Esophagus muscularis mucosa (tissue), 4 donors: ENCODE measurements around the gene HOXB6. TPM values are rescaled to one million over a fixed set of nuclear protein-coding genes. Genes with fewer than 3 reads are reported as not detected.

Experiments used
- DNase-seq: peaks from one replicate; pipeline ENCODE4 v3.0.0-alpha.2; 2017; ENCODE audit errors: extremely low spot score
- H3K27ac ChIP-seq, 4 donors: fragments of 200-600 bp; sonication (generic); replicated peaks in 1 of 4; 1 replicate in 3 of 4; 2 replicates in 1 of 4; pipeline ENCODE4 v1.5.1; 2016 to 2019; ENCODE audit warnings: mild to moderate bottlenecking in 1 of 4
- H3K27me3 ChIP-seq, 4 donors: fragments of 200-600 bp; sonication (generic); one replicate each; pipeline versions ENCODE4 v1.5.1 to v1.6.0; 2016 to 2019
- H3K36me3 ChIP-seq, 4 donors: fragments of 200-600 bp; sonication (generic); one replicate each; pipeline ENCODE4 v1.5.1; 2016 to 2019
- H3K4me1 ChIP-seq, 4 donors: fragments of 200-600 bp; sonication (generic); one replicate each; pipeline ENCODE4 v1.5.1; 2016 to 2019
- H3K4me3 ChIP-seq, 4 donors: fragments of 200-600 bp; sonication (generic); 1 replicate in 2 of 4; 2 replicates in 2 of 4; pipeline ENCODE4 v1.5.1; 2016 to 2019; ENCODE audit warnings: mild to moderate bottlenecking in 4 of 4, moderate library complexity in 1 of 4
- H3K9me3 ChIP-seq, 4 donors: fragments of 200-600 bp; sonication (generic); 1 replicate in 3 of 4; 2 replicates in 1 of 4; pipeline ENCODE4 v1.5.1; 2016 to 2019
- EP300 ChIP-seq: sonication (generic); formaldehyde crosslinking; IDR thresholded peaks from one replicate; pipeline ENCODE4 v1.6.1; 2017; ENCODE audit warnings: antibody characterized with exemption
- POLR2A ChIP-seq: fragments of 450-650 bp; IDR thresholded peaks from one replicate; pipeline ENCODE4 v1.6.1; 2017; ENCODE audit warnings: antibody characterized with exemption, moderate library complexity, mild to moderate bottlenecking, low read depth
- POLR2AphosphoS5 ChIP-seq, 2 donors: sonication (generic); formaldehyde crosslinking; IDR thresholded peaks; one replicate each; pipeline ENCODE4 v1.6.1; 2017; ENCODE audit warnings: antibody characterized with exemption in 2 of 2
- WGBS: methylation state at CpG from one replicate; pipeline ENCODE4 v1.1.5; 2018; 5-methylcytosine and 5-hydroxymethylcytosine counted together
- intact Hi-C: fragments of 100-400 bp; cut with DNase I; formaldehyde crosslinking; loops from one replicate; pipeline ENCODE4 v1.15.1; 2023
- total RNA-seq, 4 donors: library from RNA; depleted of rRNA; stranded (reverse); fragments of >200 nt; gene quantifications; one replicate each; pipeline versions ENCODE4 v1.1.0 to v1.2.1, GENCODE V29; 2016
- TF ChIP-seq, protein P1 (sequence below), 3 experiments: fragments of 200-600 bp in 2 of 3; fragments of 450-650 bp in 1 of 3; sonication (generic) in 2 of 3; IDR thresholded peaks; one replicate each; pipeline ENCODE4 v1.5.1; 2017 to 2019; ENCODE audit warnings: antibody characterized with exemption in 3 of 3, mild to moderate bottlenecking in 2 of 3, moderate library complexity in 1 of 3

Gene HOXB6
- total RNA-seq, 4 donors from 2014 or later: 2.2 to 5.4 (median 2.9) TPM

DNA sequence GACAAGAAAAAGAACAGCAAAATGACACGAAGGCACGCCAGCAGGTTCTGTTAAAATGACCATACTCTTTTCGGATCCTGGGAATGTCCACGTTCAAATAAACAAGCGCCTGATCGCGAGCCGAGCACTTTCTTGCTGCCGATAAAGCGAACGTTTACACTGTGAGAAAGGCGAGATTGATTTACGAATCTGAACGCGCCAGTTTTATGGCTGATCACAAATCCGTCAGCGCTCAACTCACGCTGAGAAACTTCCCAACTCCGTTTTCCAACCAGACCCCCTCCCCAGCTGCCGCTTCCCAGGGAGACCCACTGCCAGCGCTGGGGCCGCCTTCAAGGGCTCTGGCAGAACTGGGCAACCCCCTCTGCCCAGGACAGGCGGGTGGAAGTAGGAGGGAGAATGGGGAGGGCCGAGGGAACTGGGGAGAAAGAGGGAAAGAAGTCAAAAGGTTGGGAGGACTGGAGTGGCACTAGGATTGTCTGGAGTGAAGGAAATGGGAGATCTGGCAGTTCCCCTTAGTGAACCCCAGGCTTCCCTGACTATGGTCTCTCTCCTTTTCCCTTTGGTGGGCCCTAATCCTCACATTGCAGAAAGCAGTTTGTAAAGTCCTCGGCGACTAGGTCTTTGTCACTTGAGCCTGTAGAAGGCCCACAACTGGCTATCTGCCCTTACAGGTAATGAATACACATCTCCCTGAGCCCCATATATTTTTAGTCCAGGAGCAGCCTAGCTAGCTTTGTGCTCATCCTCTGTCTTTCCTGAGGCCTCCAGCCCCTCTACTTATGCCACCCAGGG is 33.6 kb downstream of the HOXB6 start:
- H3K27ac ChIP-seq: peak overlapping the region; percentile 91 to 97 (median 96)
- no peak for DNase-seq
- 26% methylated on average over 26 of the region's 26 CpGs for WGBS

DNA sequence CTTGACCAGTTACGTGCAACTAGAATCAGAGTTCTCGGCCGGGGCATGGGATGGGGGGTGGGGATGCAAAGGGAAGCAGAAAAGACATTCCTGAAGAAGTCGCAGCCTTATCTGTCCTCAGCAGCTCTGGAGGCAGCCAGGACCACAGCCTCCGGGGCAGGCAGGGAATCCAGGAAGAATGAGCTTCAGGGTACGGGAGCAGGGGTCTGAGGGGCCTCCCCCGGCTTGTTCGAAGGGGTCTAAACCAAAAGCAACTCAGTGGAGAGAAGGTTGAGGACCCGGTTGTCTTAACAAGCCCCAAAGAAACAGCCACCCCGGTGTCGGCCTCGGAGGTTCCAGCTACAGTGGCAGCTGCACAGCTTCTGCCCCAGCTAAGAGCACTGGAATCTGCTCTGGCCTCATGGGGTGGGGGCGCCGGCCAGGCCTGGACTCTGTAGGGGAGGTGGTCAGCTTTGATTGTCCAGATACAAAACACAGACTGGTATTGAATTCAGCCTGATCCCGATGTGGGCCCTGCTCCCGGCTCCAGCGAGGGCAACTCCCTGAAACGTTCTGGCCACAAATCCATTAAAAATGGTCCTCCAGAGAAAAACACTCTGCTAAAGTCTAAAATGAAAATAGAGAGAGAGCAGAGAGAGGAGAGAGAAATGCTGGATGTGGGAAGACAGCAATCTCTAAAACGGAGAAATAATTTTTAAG is 34.3 kb downstream of the HOXB6 start:
- Histone ChIP-seq H3K36me3 (no peaks in the 10 kb centered on the region), H3K27me3 (no peaks in the 10 kb centered on the region), H3K4me1 (peaks cover 51 to 100% (median 98%) of the 10 kb centered on the region in 4 donors), H3K27ac (peak overlapping the region; percentile 91 to 97 (median 96)), H3K4me3 (peak overlapping the region; percentile 41 to 90 (median 77)), H3K9me3 (no peaks in the 10 kb centered on the region)
- intact Hi-C loops: no loop called here
- WGBS: 23% methylated on average over 11 of the region's 19 CpGs
- TF ChIP-seq POLR2A: no peak
- TF ChIP-seq POLR2AphosphoS5 (IDR thresholded peaks at IDR 0.05): peak; percentile 11 to 49
- no peak for DNase-seq

More for the DNA sequence above, 33.6 kb downstream of the HOXB6 start:
- intact Hi-C loops: no loop called here
- Histone ChIP-seq H3K9me3 (no peaks in the 10 kb centered on the region), H3K27me3 (no peaks in the 10 kb centered on the region), H3K36me3 (no peaks in the 10 kb centered on the region), H3K4me1 (peaks cover 51 to 100% (median 98%) of the 10 kb centered on the region in 4 donors), H3K4me3 (peak overlapping the region; percentile 41 to 90 (median 77))
- TF ChIP-seq POLR2AphosphoS5 (IDR thresholded peaks at IDR 0.05) (peak; percentile 20 to 42), EP300 (no peak), POLR2A (no peak)

DNA sequence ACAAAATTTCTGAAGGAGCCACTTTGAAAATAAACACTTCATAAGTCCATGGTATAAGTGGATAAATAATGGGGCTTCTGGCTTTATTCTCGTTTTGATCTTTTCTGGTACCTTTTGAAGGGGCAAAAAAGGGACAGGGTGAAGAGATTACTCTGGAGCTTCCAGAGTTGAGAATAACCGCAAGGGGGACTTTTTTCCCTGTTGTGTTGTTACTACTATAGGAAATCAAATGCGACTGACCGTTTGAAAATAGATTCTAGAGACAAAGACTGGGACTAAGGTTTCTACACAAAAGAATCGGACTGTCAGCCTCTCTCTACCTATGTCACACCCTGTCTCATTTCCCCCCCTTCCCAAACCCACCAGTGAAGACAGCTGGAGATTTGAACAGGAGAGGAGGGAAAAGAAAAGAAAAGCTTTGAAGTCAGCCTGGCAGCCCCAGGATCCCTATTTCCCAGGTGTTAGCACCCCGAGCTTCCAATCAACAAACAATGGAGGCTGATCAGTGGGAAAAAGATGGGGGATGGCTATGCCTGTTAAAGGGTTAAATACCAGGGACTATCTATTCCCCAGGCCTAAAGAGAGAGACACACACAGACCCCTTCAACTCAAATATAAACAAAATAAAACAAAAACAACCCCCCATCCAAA is 35.0 kb downstream of the HOXB6 start:
- peaks cover 55 to 100% (median 98%) of the 10 kb centered on the region in 4 donors for H3K4me1 ChIP-seq

DNA sequence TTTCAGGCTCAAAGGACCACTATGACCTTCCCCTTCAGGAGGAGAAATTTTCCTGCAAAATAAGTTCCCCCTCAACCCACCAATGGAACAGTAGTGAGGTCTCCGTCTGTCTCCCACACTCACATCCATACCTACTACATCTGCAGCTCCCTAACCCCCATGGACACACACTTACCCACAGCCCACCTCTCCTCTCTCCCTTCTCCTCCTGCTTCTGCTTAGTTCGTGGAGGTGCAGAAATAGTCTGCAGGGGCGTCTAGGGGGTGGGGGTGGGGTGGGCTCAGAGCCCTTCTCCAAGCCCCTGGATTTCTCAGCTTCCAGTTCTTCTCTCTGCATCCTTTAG is 35.6 kb downstream of the HOXB6 start:
- TF ChIP-seq POLR2A: no peak
- TF ChIP-seq POLR2AphosphoS5 (IDR thresholded peaks at IDR 0.05): no peak
- TF ChIP-seq, protein P1, sequence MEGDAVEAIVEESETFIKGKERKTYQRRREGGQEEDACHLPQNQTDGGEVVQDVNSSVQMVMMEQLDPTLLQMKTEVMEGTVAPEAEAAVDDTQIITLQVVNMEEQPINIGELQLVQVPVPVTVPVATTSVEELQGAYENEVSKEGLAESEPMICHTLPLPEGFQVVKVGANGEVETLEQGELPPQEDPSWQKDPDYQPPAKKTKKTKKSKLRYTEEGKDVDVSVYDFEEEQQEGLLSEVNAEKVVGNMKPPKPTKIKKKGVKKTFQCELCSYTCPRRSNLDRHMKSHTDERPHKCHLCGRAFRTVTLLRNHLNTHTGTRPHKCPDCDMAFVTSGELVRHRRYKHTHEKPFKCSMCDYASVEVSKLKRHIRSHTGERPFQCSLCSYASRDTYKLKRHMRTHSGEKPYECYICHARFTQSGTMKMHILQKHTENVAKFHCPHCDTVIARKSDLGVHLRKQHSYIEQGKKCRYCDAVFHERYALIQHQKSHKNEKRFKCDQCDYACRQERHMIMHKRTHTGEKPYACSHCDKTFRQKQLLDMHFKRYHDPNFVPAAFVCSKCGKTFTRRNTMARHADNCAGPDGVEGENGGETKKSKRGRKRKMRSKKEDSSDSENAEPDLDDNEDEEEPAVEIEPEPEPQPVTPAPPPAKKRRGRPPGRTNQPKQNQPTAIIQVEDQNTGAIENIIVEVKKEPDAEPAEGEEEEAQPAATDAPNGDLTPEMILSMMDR (IDR thresholded peaks at IDR 0.05): no peak
- TF ChIP-seq EP300: no peak
- H3K27me3 ChIP-seq: no peaks in the 10 kb centered on the region
- intact Hi-C loops: no loop called here
- WGBS: 18% methylated on average over 3 of the region's 3 CpGs
- H3K9me3 ChIP-seq: no peaks in the 10 kb centered on the region
- H3K4me1 ChIP-seq: peaks cover 55 to 99% (median 98%) of the 10 kb centered on the region in 4 donors
- H3K36me3 ChIP-seq: no peaks in the 10 kb centered on the region
- peak overlapping the region; percentile 41 to 90 (median 77) for H3K4me3 ChIP-seq
- DNase-seq: no peak
- H3K27ac ChIP-seq: peak overlapping the region; percentile 91 to 97 (median 96)

More for the DNA sequence above, 35.0 kb downstream of the HOXB6 start:
- Histone ChIP-seq H3K36me3 (no peaks in the 10 kb centered on the region), H3K9me3 (no peaks in the 10 kb centered on the region), H3K27ac (peak overlapping the region; percentile 91 to 97 (median 96)), H3K4me3 (peak overlapping the region; percentile 41 to 90 (median 77)), H3K27me3 (no peaks in the 10 kb centered on the region)
- DNase-seq: no peak
- TF ChIP-seq POLR2AphosphoS5 (IDR thresholded peaks at IDR 0.05) (no peak), POLR2A (no peak), EP300 (no peak)
- TF ChIP-seq, protein P1 (IDR thresholded peaks at IDR 0.05): peak in 2 of 3 experiments; percentile 21 to 33
- 29% methylated on average over 6 of the region's 6 CpGs for WGBS
- intact Hi-C loops: no loop called here

DNA sequence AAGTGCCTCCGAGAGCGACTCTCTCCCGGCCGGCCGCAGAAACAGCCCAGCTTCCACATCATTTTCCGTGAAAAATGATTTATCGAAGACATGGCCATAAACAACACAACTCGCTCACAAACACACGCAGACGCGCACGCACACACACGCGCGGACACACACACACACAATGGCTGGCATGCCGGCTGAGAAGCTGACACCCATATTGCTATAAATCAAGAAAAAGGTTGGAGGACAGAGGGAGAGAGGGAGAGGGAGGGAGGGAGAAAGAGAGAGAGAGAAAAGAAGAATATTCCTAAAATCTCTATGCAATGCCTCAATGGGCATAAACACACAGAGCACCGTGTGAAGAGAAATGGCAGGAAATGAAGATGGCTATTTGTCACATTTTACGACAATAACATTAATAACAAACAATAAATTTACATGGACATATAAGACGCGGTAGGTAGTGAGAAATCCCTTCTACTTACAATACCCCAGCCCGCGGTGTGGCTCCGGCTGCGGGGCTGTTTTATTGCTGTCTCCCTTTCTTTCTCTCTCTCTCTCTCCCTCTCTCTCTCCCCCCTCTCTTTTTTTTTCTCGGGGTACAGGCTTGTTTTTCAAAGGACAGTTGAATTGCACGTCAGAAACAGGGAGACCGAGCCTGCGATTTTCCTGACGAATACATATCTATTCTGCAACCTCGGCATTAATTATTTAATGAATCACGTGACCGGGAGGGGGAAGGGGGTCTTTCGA is 36.1 kb downstream of the HOXB6 start:
- peaks cover 55 to 100% (median 98%) of the 10 kb centered on the region in 4 donors for H3K4me1 ChIP-seq
- 15% methylated on average over 33 of the region's 33 CpGs for WGBS

More for the DNA sequence above, 36.1 kb downstream of the HOXB6 start:
- TF ChIP-seq, protein P1 (IDR thresholded peaks at IDR 0.05): no peak
- TF ChIP-seq POLR2A (no peak), EP300 (no peak), POLR2AphosphoS5 (IDR thresholded peaks at IDR 0.05) (no peak)
- no peaks in the 10 kb centered on the region for H3K9me3 ChIP-seq
- H3K36me3 ChIP-seq: no peaks in the 10 kb centered on the region
- H3K27me3 ChIP-seq: no peaks in the 10 kb centered on the region
- intact Hi-C loops: no loop called here
- DNase-seq: no peak
- peak overlapping the region; percentile 41 to 90 (median 77) for H3K4me3 ChIP-seq
- peak overlapping the region; percentile 91 to 97 (median 96) for H3K27ac ChIP-seq
